Ovary (tissue), 3 donors: ENCODE measurements around the gene OR2T27.

Experiments used
- CTCF ChIP-seq, 3 donors: fragments of 450-650 bp in 2 of 3; fragments of 200-600 bp in 1 of 3; IDR thresholded peaks; one replicate each; pipeline versions ENCODE4 v1.5.1 to v1.8.0; 2016 to 2022; ENCODE audit warnings: antibody characterized with exemption in 3 of 3, mild to moderate bottlenecking in 1 of 3
- EP300 ChIP-seq: sonication (generic); formaldehyde crosslinking; IDR thresholded peaks from one replicate; pipeline ENCODE4 v1.6.1; 2017; ENCODE audit warnings: antibody characterized with exemption
- POLR2A ChIP-seq: fragments of 450-650 bp; IDR thresholded peaks from one replicate; pipeline ENCODE4 v1.6.1; 2017; ENCODE audit warnings: antibody characterized with exemption, mild to moderate bottlenecking, moderate library complexity
- donor health status: DM: no; HTN: no; CAD: no.

- TF ChIP-seq POLR2A (no peak), CTCF (IDR thresholded peaks at IDR 0.05) (no peak), EP300 (no peak)
These were observed 37.2 kb downstream of the OR2T27 start for GRCh38 chr1:248618119-248618518.
